WTC11 (cell line): Measurements from ENCODE around the gene BMPR2.

Experiments
- CDX4 ChIP-seq: fragments of 250-450 bp; sonication (Bioruptor Pico); IDR thresholded peaks from 2 replicates; pipeline ENCODE4 v1.9.0; 2021; ENCODE audit warnings: moderate library complexity, mild to moderate bottlenecking, inconsistent platforms, borderline replicate concordance
- CTCF ChIP-seq: fragments of 200-600 bp; IDR thresholded peaks from 2 replicates; pipeline ENCODE4 v1.8.0; 2022; ENCODE audit warnings: antibody characterized with exemption
- GABPB1 ChIP-seq: sonication (generic); formaldehyde crosslinking; IDR thresholded peaks from 2 replicates; pipeline ENCODE4 v1.8.1; 2023; ENCODE audit warnings: mild to moderate bottlenecking, missing genetic modification reagents
- PRDM15 ChIP-seq: sonication (generic); formaldehyde crosslinking; IDR thresholded peaks from 2 replicates; pipeline ENCODE4 v1.8.0; 2022; ENCODE audit warnings: missing genetic modification reagents
- SMAD3 ChIP-seq: sonication (generic); formaldehyde crosslinking; IDR thresholded peaks from 2 replicates; pipeline ENCODE4 v1.8.0; 2022; ENCODE audit warnings: missing genetic modification reagents, mild to moderate bottlenecking, borderline replicate concordance
- TEAD4 ChIP-seq: sonication (generic); formaldehyde crosslinking; IDR thresholded peaks from 2 replicates; pipeline ENCODE4 v1.8.0; 2022; ENCODE audit warnings: mild to moderate bottlenecking, missing genetic modification reagents
- ZNF121 ChIP-seq: sonication (generic); formaldehyde crosslinking; IDR thresholded peaks from 2 replicates; pipeline ENCODE4 v1.8.0; 2023; ENCODE audit warnings: missing genetic modification reagents
- ZNF232 ChIP-seq: sonication (generic); formaldehyde crosslinking; IDR thresholded peaks from 2 replicates; pipeline ENCODE4 v1.8.0; 2022; ENCODE audit warnings: mild to moderate bottlenecking, missing genetic modification reagents
- ZSCAN18 ChIP-seq: fragments of 250-450 bp; sonication (Bioruptor Pico); IDR thresholded peaks from 2 replicates; pipeline ENCODE4 v2.1.2; 2022; ENCODE audit warnings: mild to moderate bottlenecking, moderate library complexity

- no peak for TF ChIP-seq PRDM15 (CRISPR knock-in tag)
- TF ChIP-seq CTCF, result no peak
- no peak for TF ChIP-seq ZNF232
- TF ChIP-seq ZSCAN18, result no peak
- TF ChIP-seq TEAD4 (CRISPR knock-in tag), result no peak
- TF ChIP-seq CDX4 (CRISPR knock-in tag), result no peak
- no peak for TF ChIP-seq GABPB1 (CRISPR knock-in tag)
- TF ChIP-seq ZNF121 (CRISPR knock-in tag), result no peak
- no peak for TF ChIP-seq SMAD3
Measured at GRCh38 chr2:202410092-202410491, 34.0 kb downstream of the BMPR2 start.
